ENCODE measurements around the gene PPM1N. TPM values are rescaled to one million over a fixed set of nuclear protein-coding genes. Genes with fewer than 3 reads are reported as not detected.
A peak's percentile ranks its signal among the peaks of the same experiment; 100 is the strongest.

The PPM1N gene
- total RNA-seq, 3 donors from 2014 or later: 1.8 to 2.5 (median 2.3) TPM

DNA sequence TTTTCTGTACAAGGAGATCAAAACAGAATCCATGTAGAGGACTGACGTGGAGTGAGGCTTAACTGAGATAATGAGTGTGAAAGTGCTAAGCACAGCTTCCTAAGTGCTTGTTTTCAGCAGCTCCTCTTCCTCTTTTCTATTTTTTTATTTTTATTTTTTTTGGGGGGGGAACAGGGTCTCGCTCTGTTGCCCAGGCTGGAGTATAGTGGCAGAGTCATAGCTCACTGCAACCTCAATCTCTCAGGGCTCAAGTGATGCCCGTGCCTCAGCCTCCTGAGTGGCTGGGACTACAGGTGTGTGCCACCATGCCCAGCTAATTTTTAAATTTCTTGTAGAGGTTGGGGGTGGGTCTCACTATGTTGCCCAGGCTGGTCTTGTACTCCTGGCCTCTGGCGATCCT is 36.1 kb upstream of the PPM1N start:
- Histone ChIP-seq H3K4me1 (peaks cover under 1 to 5% of the 10 kb centered on the region in 2 donors), H3K4me3 (no peak overlapping the region), H3K36me3 (no peaks in the 10 kb centered on the region), H3K27me3 (no peaks in the 10 kb centered on the region), H3K9me3 (no peaks in the 10 kb centered on the region), H3K27ac (no peak overlapping the region)
- DNase-seq (ENCODE audit: low spot score in 2 of 2): no peak
- intact Hi-C loops (cut with DNase I; ENCODE audit: low total_unique reads): no loop called here
- TF ChIP-seq POLR2A (IDR thresholded peaks at IDR 0.05) (no peak), CTCF (IDR thresholded peaks at IDR 0.05) (no peak), POLR2AphosphoS5 (IDR thresholded peaks at IDR 0.05) (no peak)

GRCh38 chr19:45463241-45463640 is 35.0 kb upstream of the PPM1N start:
- peaks cover 3 to 5% of the 10 kb centered on the region in 2 donors for H3K4me1 ChIP-seq
- intact Hi-C loops (cut with DNase I; ENCODE audit: low total_unique reads): no loop called here
- H3K27ac ChIP-seq: no peak overlapping the region
- TF ChIP-seq POLR2AphosphoS5 (IDR thresholded peaks at IDR 0.05) (no peak), POLR2A (IDR thresholded peaks at IDR 0.05) (no peak), CTCF (IDR thresholded peaks at IDR 0.05) (no peak)
- DNase-seq (ENCODE audit: low spot score in 2 of 2): no peak
- no peaks in the 10 kb centered on the region for H3K9me3 ChIP-seq
- no peaks in the 10 kb centered on the region for H3K36me3 ChIP-seq
- no peak overlapping the region for H3K4me3 ChIP-seq
- H3K27me3 ChIP-seq: no peaks in the 10 kb centered on the region

DNA sequence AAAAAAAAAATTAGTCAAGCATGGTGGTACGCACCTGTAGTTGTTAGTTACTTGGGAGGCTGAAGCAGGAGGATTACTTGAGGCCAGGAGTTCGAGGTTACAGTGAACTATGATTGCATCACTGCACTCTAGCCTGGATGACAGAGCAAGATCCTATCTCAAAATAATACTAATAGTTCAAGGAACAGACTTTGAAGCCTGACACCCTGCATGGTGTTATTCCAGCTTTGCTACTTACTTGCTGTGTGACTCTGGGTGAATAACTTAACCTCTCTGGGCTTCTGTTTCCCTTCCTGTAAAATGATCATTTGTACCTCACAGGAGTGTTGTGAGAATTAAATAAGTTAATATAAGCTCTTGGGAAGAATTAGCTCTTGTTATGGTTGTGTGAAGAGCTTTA is 34.0 kb upstream of the PPM1N start:
- Histone ChIP-seq H3K9me3 (no peaks in the 10 kb centered on the region), H3K4me3 (no peak overlapping the region), H3K27me3 (no peaks in the 10 kb centered on the region), H3K4me1 (peaks cover 3 to 5% of the 10 kb centered on the region in 2 donors), H3K36me3 (no peaks in the 10 kb centered on the region), H3K27ac (no peak overlapping the region)
- intact Hi-C loops (cut with DNase I; ENCODE audit: low total_unique reads): no loop called here
- no peak for DNase-seq (ENCODE audit: low spot score in 2 of 2)
- TF ChIP-seq POLR2A (IDR thresholded peaks at IDR 0.05) (no peak), CTCF (IDR thresholded peaks at IDR 0.05) (no peak), POLR2AphosphoS5 (IDR thresholded peaks at IDR 0.05) (no peak)

DNA sequence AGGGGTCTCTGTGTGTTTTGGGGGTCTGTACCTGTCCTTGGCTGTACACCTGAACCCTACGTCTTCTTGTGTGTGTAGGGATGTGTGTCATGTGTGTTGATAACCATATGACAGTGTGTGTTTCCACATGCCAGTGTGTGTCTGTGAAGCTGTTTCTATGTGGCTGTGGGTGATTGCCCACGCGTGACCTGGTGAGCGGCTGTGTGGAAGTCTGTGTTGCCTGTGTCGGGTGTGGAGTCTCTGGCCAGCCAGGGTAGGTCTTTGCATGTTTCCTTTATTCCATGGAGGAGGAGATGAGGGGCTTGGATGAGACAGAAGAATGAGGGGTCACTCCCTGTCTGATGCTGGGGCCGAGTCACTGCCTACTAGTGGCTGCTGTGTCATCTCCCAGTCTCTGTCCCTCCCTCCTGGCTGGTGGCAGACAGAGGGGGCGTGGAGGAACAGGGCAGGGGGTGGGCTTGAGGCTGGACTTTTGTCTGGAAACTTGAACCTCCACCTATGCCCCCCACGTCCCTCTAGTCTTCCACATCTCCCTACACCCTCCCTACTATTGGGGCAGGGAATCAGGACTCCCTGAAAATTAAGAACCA is 33.3 kb upstream of the PPM1N start:
- intact Hi-C loops (cut with DNase I; ENCODE audit: low total_unique reads): no loop called here
- H3K4me3 ChIP-seq: no peak overlapping the region
- no peaks in the 10 kb centered on the region for H3K27me3 ChIP-seq
- H3K36me3 ChIP-seq: no peaks in the 10 kb centered on the region
- H3K27ac ChIP-seq: no peak overlapping the region
- H3K4me1 ChIP-seq: peaks cover 3 to 5% of the 10 kb centered on the region in 2 donors
- no peak for TF ChIP-seq CTCF (IDR thresholded peaks at IDR 0.05)
- no peak for TF ChIP-seq POLR2AphosphoS5 (IDR thresholded peaks at IDR 0.05)
- no peak for TF ChIP-seq POLR2A (IDR thresholded peaks at IDR 0.05)
- no peak for DNase-seq (ENCODE audit: low spot score in 2 of 2)
- H3K9me3 ChIP-seq: no peaks in the 10 kb centered on the region

DNA sequence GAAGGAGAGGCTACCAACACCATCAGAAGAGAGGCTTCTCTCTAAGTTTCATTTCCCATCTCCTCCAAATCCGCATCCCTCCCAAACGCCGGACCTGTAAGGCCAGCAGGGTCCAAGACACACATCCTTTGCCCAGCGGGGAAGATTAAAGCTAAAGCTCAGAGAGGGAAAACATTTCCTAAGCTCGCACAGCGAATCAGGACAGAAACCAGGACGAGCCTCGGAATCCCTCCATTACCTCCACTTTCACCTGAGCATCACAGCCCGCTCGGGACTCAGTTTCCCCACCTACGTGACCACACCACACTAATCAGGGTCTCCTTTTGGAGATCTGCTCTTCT is 31.2 kb upstream of the PPM1N start:
- no peak for TF ChIP-seq POLR2A (IDR thresholded peaks at IDR 0.05)
- TF ChIP-seq POLR2AphosphoS5 (IDR thresholded peaks at IDR 0.05): no peak
- no peak for TF ChIP-seq CTCF (IDR thresholded peaks at IDR 0.05)
- Histone ChIP-seq H3K36me3 (no peaks in the 10 kb centered on the region), H3K4me3 (peak overlapping the region; percentile 76 to 85 (median 84)), H3K27ac (peak overlapping the region; percentile 99 to 100), H3K4me1 (peaks cover 5 to 8% of the 10 kb centered on the region in 2 donors), H3K27me3 (no peaks in the 10 kb centered on the region), H3K9me3 (no peaks in the 10 kb centered on the region)
- intact Hi-C loops (cut with DNase I; ENCODE audit: low total_unique reads): no loop called here
- no peak for DNase-seq (ENCODE audit: low spot score in 2 of 2)
